SH-SY5Y (cell line): ENCODE measurements around the gene XPO4.

Source experiments
- GATA2 ChIP-seq: IDR thresholded peaks from 2 replicates; pipeline ENCODE4 v1.6.1; 2011; ENCODE audit warnings: mild to moderate bottlenecking, low read depth, low read length
- GATA3 ChIP-seq: IDR thresholded peaks from 2 replicates; pipeline ENCODE4 v1.6.1; 2011; ENCODE audit warnings: low read depth, mild to moderate bottlenecking, low read length, moderate library complexity

GRCh38 chr13:20940083-20940482, 37.5 kb upstream of the XPO4 start:
- no peak for TF ChIP-seq GATA2
- no peak for TF ChIP-seq GATA3
